ENCODE measurements around the gene CARD6.
"Not testable (repeated sequence)": the region's sequence is repeated elsewhere in the genome, so short reads cannot be mapped to it uniquely, and the experiment has no call there.

Gene CARD6

DNA sequence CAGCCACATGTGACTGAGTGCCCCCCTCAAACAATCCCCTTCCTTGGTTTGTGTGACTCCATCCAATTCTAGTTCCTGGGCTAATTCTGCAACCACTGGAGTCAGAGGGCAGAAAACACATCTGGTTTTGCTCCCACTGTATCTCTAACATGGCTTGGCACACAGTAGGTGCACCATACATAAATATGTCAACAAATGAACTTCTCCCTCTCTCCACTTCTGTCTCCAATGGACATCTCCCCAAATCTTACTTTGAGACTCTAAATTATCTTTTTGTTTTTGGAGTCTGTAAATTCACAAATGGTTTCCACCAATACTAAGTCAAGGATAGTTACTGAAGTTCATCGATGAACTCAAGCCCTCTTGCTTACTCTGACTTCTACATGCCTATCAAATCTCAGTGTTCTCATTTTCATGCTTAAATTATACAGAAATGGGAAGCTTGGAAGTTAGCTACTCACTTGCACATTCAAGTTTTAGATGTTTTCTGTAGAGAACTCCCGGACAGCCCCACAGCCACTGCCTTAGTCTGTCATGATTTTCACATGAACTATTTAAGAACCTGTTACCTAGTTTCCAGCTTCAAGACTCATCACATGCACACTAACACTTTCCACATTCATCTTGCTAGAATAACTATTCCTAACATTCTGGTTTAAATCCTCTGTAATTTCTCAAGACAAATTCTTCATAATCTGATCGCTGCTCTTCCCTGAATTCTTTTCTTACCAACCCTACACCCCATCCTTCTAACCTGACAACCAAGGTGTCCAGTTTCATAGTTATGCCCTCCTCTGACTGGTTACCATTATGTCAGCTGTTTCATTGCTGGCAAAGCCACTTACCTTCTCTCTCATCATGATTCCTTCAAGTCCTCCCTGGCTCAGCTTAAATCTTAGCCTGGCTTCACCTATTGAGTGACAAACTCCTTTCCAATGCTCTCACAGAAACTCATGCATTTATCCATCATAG lies 12.2 kb upstream of the CARD6 start:
- in situ Hi-C loops (cut with MboI; ENCODE audit: low sequenced_read_pairs): no loop called here

DNA sequence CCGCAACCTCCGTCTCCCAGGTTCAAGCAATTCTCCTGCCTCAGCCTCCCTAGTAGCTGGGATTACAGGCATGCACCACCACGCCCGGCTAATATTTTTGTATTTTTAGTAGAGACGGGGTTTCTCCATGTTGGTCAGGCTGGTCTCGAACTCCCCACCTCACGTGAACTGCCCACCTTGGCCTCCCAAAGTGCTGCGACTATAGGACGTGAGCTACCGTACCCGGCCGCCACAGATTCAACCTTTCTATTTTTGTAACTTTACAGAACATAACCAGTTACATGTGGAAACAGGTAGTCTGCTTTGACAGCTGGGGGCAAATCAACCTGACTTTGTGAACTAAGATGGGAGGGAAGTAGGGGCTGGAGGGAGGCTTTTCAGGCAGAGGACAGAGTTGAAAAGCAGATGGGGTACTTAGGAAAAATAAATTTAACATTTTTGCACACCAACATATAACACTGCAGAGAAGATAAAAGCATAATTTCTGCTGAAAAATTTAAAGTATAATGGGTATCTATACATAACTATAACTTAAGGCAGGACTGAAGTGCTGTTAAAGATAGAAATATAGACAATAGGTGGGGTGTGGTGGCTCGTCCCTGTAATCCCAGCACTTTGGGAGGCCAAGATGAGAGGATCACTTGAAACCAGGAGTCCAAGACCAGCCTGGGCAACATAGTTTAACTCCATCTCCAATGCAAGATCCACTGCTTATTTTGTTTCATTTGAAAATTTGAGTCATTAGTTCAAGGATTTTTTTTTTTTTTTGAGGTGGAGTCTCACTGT lies 11.2 kb upstream of the CARD6 start:
- in situ Hi-C loops (cut with MboI; ENCODE audit: low sequenced_read_pairs): no loop called here

DNA sequence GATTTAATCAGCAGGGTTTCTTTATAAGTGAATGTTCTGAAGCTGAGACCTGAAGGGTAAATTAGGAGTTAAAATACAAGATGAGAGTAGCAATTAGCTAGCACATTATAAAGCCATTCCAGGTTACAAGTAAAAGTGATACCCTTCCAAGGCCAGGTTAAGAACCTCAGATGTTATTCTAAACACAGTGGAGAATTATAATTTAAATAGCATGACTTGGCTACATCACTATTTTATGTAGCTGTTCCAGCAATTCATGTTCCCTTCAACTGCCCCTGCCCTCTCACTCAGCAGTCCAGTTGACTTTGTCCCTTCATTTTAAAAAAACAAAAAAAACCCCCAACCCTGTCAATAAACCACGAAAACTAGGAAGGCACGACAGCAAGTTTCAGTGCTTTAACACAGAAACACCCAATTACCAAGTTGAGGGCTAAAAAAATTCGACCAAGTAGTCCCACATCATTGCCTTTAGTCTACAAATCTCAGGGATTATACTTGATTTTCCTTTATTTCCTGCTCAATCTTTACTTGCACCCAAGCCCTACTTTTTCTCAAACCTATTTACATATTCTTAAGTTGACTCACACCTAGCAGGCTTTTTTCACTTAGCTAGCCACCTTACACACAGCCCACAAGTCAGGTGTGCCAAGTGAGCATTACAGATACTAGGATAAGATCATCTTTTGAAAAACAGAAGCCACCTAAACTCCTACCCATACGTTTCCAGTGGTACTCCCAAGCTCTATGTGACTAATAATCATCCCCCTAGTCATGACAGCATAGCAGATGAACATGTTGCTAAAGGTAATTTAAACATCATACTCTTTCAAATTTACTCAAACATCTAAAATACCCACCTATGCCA lies 9.6 kb upstream of the CARD6 start:
- in situ Hi-C loops (cut with MboI; ENCODE audit: low sequenced_read_pairs): no loop called here

DNA sequence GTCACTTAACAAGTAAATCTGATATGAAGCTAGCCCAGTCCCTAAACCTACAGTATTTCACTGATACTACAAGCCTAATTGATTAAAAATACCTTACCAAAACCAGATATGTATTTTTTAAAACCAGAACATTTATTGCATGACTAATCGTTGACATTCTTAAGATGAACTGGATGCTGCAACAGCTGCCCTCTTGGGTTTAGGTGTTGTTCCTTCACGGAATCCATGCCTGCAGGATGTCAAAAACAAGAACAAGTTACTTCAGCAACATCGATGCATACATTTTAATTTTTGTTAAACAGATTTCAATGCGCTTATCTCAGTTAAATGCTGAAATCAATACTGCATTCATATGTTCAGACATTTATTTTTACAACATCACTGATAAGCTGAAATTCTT lies 8.8 kb upstream of the CARD6 start:
- in situ Hi-C loops (cut with MboI; ENCODE audit: low sequenced_read_pairs): no loop called here

DNA sequence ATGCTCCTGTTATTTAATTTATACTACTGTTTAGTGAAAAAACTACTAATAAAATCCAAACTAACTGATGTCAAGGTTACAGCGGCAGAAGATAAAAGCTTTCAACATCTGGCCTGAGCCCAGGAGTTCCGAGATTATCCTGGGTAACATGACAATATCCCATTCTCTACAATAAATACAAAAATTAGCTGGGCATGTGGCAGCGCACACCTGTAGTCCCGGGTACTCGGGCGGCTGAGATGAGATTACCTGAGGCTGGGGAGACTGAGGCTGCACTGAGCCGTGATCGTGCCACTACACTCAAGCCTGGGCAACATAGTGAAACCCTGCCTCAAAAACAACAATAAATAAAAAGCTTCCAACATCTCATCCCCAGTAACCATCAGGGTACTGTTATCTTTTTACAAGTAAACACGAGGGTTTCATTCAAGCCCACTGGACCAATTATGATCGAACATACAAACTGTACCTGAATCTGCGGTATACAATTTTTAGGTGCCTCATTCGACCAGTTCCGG lies 7.4 kb upstream of the CARD6 start:
- in situ Hi-C loops (cut with MboI; ENCODE audit: low sequenced_read_pairs): no loop called here

DNA sequence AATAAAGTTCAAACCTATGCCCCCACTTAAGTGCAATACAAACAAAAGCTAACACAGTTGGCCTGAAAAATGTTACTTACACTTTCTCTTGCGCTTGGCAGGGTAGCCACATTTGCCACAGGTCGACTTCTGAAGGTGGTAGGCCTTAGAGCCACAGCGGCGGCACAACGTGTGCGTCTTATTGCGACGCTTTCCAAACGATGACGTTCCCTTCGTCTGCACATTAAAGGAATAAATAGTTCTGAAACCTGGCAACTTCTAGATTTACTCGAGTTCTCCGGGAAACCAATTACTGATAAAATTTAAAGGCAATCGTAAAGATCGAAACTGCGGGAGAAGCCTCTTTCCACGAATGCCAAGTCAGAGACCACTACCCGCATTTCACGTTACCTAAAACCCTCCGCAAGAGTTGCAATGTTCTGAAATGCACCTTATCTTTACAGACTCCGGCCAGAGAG lies 6.7 kb upstream of the CARD6 start:
- in situ Hi-C loops (cut with MboI; ENCODE audit: low sequenced_read_pairs): no loop called here

DNA sequence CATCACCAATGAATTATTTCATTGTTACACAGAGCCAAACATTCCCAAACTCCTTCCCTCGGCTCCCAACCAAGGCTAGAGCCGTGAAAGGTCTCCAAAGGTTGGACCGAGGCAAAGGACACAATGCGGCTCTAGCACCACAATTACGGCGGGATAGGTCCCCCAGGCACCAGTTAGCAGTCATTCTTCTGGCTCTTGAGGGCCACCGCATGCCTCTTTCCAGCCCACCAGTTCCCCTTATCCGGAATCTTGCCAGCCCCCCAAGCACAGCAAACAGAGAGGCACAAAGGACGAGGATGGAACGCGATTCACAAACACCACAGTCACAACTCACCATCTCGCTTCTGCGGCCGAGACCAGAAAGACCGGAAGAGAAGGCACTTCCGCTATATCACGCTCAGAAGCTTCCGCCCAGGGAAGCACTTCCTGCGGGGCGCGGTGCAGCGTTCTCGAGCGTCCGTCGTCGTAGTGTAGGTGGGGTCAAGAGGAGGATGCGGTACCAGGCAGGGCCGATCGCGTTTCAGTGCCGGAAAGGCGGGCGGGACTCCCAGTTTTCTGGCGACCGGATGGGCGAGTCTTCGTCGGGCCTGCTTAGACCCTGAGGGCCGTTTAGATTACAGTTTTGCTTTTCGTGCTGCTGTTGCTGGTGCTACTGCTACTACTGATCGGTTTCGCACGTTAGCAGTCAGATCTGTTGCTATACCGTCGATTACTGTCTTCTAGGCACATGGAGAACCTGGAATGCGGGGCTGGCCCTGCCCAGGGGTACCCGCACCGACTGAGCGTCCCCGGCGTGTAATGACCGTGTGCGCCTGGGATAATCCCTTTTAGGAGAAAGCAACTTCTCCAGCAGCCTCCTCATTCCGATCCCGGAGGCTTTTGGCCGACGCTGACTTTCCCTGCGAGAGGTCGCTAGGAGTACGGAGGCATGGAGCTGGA lies 6.0 kb upstream of the CARD6 start, which contains the start of gene RPL37:
RPL37 (minus strand) TSS at position 374 of the 939 bp plus-strand sequence; CDS start at position 337, 37 bp downstream.
- in situ Hi-C loops (cut with MboI; ENCODE audit: low sequenced_read_pairs): no loop called here

DNA sequence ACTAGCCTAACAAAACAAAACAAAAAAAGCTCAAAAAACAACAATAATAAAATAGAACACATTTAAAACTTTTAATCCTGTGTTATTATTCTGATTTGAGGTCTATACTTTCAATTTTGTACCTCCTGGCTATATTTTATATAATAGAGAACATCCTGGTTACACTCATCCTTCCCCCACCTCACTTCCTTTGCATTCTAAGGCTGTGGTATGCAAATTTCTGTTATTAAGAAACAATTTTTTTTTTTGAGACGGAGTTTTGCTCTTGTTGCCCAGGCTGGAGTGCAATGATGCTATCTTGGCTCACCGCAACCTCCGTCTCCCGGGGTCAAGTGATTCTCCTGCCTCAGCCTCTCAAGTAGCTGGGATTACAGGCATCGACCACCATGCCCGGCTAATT lies 3.1 kb upstream of the CARD6 start:
- in situ Hi-C loops (cut with MboI; ENCODE audit: low sequenced_read_pairs): no loop called here

DNA sequence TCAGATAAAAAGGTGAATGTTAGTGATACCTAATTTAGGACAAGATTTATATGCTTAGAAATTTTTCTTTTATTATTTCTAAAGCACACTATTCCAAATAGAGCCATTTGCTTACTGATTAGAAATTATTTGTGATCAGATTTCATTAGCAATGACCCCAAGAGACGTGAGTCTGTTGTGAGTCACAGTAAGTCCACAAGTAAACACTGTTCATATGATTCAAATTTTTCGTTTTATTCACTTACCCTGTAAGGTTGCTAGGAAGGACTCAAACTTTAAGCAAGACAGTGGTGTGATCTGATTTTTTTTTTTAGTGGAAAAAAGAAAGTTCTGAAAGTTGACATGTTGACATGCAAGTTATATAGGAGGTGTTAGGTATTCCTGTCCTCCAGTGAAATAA lies 1.2 kb downstream of the CARD6 start:
- in situ Hi-C loops (cut with MboI; ENCODE audit: low sequenced_read_pairs): no loop called here

DNA sequence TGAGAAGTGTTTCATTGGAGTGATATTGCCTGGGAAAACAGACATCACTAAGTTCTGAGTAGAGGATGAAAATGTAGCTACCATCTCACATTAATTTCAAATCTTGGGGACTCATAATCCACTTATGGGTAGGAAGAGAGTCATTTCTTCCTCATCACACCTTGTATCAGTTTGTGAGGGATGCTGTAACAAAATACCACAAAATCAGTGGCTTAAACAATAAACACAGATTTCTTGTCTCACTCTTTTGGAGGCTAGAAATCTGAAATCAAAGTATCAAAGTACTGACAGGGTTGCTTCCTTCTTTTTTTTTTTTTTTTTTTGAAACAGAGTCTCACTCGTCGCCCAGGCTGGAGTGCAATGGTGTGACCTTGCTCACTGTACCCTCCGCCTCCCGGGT lies 3.4 kb downstream of the CARD6 start:
- in situ Hi-C loops (cut with MboI; ENCODE audit: low sequenced_read_pairs): no loop called here

DNA sequence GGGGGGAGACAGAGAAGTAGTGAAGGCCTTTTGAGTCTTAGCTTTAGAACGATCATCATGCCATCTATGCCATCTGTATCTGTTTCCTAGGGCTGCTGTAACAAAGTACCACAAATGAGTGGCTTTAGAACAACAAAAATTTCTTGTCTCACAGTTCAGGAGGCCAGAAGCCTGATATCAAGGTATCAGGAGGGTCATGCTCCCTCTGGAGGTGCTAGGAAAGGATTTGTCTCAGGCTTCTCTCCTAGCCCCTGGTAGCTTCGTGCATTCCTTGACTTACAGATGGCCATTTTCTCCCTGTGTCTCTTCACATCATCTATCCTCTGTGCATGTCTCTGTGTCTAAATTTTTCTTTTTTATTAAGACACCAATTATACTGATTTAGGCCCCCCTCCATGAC lies 5.2 kb downstream of the CARD6 start:
- in situ Hi-C loops (cut with MboI; ENCODE audit: low sequenced_read_pairs): no loop called here

DNA sequence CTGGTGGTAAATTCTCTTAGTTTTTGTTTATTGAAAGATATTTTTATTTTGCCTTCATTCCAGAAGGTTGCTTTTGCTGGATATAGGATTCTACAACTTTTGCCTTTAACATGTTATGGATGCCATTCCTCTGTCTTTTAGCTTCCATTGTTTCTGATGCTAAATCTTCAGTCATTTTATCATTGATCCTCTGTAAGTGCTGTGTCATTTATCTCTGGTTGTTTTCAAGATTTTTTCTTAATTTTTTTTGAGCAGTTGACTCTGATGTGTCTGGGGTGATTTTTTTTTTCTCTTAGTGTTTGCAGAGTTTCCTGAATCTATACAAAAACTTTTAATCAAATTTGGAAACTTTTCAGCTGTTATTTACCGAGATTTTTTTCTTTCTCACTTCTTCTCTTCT lies 6.4 kb downstream of the CARD6 start:
- in situ Hi-C loops (cut with MboI; ENCODE audit: low sequenced_read_pairs): no loop called here

DNA sequence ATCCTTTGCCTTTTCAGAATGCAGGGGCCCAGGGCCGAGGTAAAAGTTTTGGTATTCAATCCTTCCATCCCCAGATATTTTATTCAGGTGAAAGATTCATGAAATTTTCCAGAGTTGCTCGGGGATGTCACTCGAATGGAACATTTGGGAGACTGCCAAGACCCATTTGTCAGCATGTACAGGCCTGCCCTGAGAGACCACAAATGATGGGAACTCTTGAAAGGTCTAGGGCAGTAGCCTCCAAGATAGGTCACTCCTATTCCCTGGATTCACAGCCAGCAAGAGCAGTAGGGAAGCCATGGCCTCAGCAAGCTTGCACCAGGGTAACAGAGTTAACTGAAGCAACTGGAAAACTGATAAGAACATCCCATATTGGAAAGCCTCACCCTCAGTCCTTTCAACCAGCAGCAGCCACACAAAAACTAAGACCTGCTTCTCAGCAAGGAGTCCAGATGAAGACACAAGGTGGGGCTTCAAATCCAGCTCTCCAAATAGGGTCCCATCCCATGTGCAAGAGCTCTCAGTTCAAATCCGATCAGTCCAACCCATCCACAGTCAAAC lies 12.5 kb downstream of the CARD6 start:
- in situ Hi-C loops (cut with MboI; ENCODE audit: low sequenced_read_pairs): no loop called here

DNA sequence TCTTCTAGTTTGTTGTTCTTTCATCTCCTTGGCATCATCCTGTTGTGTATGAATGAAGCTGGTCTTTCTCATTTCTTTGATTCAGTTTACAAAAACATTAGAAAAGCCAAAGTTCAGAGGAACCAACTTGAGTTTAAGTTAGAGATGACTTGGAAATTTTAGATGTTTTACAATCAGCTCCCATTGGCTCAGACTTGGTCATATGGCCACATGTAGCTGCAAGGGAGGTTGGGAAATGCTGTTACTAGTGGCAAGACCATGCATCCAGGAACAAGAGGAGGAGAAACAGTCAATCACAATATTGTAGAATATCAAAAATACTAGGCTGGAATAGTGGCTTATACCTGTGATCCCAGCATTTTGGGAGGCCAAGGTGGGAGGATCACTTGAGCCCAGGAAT lies 19.5 kb downstream of the CARD6 start:
- in situ Hi-C loops (cut with MboI; ENCODE audit: low sequenced_read_pairs): no loop called here

DNA sequence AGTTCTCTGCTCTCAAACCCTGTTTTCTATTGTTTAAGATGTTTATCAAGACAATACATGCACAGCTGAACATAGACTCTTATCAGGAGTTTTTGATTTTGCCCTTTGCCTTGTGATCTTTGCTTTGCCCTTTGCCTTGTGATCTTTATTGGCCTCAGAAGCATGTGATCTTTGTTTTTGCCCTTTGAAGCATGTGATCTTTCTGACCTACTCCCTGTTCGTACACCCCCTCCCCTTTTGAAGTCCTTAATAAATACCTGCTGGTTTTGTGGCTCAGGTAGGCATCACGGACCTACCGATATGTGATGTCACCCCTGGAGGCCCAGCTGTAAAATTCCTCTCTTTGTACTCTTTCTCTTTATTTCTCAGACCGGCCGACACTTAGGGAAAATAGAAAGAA lies 23.8 kb downstream of the CARD6 start:
- in situ Hi-C loops (cut with MboI; ENCODE audit: low sequenced_read_pairs): not testable (repeated sequence)

DNA sequence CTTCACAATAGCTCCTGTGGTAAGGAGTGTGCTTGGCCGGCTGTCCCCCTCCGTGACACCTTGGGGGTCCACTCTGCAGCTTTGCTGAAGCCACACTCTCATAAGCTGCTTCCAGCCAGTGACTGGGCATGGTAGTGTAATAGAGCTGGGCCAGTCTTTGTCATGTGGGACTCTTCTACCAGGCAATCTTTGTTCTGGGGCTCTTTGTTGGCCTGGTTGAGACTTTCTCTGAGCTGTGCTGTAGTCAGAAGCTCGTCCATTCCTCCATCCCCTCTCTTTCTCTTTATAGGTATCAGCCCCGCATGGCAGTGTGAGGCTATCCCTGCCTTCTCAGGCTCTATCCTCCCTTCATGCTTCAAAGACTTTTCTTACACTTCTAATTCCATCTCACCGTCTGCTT lies 25.7 kb downstream of the CARD6 start:
- in situ Hi-C loops (cut with MboI; ENCODE audit: low sequenced_read_pairs): no loop called here

DNA sequence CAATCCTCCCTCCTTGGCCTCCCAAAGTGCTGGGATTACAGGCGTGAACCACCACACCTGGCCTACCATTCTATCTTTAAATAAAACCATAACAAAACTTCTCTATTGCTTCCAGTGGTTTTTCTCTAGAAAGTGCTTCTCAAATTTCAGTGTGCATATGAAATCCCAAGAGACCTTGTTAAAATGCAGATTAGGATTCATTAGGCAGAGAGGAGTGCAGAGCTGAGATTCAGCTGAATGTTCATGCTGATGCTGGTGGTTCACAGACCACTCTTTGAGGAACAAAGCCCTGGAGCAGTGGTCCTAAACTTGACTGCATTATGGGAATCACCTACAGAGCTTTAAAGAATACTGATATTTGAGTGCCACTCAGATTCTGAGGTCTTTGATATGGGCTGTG lies 28.2 kb downstream of the CARD6 start:
- in situ Hi-C loops (cut with MboI; ENCODE audit: low sequenced_read_pairs): no loop called here

DNA sequence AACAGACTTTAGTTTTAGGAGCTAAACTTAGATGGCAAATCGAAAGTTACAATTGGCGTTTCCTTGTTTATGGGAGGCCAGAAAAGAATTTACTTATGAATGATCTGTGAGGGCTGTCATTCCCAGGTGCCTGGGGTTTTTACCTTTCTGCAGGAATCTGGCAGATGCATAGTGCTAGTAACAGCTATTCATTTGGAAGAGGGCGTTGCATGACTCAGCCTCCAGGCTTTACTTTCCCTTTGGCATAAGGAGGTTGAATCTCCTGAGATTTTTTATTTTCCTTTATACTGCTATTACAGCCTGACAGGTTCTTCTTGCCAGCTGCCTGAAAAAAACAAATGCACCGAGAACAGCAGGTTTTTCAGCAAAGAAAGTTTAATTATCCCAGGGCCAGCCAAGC lies 30.0 kb downstream of the CARD6 start:
- in situ Hi-C loops (cut with MboI; ENCODE audit: low sequenced_read_pairs): no loop called here

DNA sequence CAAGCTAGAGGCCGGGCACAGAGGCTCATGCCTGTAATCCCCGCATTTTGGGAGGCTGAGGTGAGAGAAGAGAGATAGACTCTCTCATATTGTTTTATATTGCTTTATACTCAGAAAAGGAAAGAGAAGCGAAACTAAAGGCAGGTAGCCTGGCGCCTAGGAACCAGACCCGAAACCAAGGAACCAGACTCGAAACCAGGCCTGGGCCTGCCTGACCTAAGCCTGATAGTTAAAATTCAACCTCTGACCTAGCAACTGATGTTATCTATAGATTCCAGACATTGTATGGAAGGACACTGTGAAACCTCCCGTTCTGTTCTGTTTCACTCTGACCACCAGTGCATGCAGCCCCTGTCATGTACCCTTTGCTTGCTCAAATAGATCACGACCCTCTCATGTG lies 31.1 kb downstream of the CARD6 start:
- in situ Hi-C loops (cut with MboI; ENCODE audit: low sequenced_read_pairs): not testable (repeated sequence)

Data from HL-60/S4 treated with retinoic acid at 250 ng/mL for 4 days and 3 days (cell line).